Measurements from ENCODE around the gene WDR20. TPM values are rescaled to one million over a fixed set of nuclear protein-coding genes. Genes with fewer than 3 reads are reported as not detected.
A peak's percentile ranks its signal among the peaks of the same experiment; 100 is the strongest.

The WDR20 gene
- total and polyA plus RNA-seq, 10 of the 15 experiments (the other 5 are each of a cell fraction or from before 2014, with no cell fraction given) = 9.1 to 25.9 (median 18.4) TPM

DNA sequence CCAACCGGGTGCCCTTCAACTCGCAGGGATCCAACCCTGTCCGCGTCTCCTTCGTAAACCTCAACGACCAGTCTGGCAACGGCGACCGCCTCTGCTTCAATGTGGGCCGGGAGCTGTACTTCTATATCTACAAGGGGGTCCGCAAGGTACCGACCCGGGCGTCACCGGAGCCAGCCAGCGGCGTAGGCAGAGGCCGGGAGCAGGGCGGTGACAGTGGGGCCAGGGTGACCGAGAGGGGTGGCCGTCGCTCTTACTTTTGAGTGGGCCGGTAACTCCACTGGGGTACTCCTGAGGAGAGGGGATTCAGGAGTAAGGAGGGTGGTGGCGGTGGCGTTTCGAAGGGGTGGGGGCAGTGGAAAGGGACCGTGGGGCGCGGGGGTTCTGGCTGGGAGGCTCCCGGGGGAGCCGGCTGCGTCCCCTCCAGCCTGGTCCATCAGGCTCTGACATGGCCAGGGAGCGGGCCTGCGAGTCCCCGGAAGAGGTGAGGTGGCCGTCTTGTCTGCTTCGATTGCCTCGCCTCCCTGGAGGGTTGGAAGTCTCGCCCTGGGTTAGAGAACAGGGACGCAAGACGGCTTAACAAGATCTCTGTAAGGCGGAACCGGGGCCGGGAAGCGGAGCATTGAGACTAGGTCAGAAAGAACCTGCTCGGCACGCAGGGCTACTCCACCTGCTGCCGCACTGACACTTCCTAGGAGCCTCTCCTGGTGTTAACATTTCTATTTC is 491 bp downstream of the WDR20 start:
- Histone ChIP-seq H3K36me3 (ENCODE audit: control insufficient read depth in 2 of 2, insufficient read depth in 2 of 2, low read length in 1 of 2) (peaks cover 0 to 3% of the 10 kb centered on the region in 2 experiments; a peak in 1 of 4 replicates), H3K9me3 (replicated peaks; ENCODE audit: control insufficient read depth, insufficient read depth, low read length) (no peaks in the 10 kb centered on the region), H3K4me2 (ENCODE audit: control insufficient read depth, insufficient read depth) (peak overlapping the region; percentile 95), H2AFZ (ENCODE audit: control insufficient read depth, low read depth, low read length) (peak overlapping the region; percentile 94), H3K27me3 (replicated peaks in 1 of 2; ENCODE audit: control insufficient read depth in 2 of 2, insufficient read depth in 2 of 2, low read length in 1 of 2) (no peaks in the 10 kb centered on the region), H3K4me1 (ENCODE audit: control insufficient read depth, insufficient read depth, low read length) (peaks cover 6% of the 10 kb centered on the region; the same call in 1 of the 2 replicates), H3K27ac (ENCODE audit: control insufficient read depth, insufficient read depth) (peak overlapping the region; percentile 86), H4K20me1 (ENCODE audit: control insufficient read depth, insufficient read depth) (no peaks in the 10 kb centered on the region; the same call in 1 of the 2 replicates), H3K9ac (ENCODE audit: control insufficient read depth, insufficient read depth, low read length) (peak overlapping the region; percentile 92), H3K79me2 (ENCODE audit: control insufficient read depth, insufficient read depth, low read length) (peaks cover 43% of the 10 kb centered on the region), H3K4me3 (peak overlapping the region; percentile 100)
- RAD21 ChIA-PET (ENCODE audit: unreplicated experiment) = interaction anchor here (1.9 kb wide), 1 partner anchor 174 kb away, joined by 8 read pairs; no protein-coding TSS in a partner anchor
- in situ Hi-C loops (cut with MboI) = no loop called here
- no peak for DNase-seq (ENCODE audit: low read depth, low spot score)
- POLR2A ChIA-PET = interaction anchor here (0.5 to 1.7 kb wide), 2 partner anchors 35 to 52 kb away, joined by 4 to 6 read pairs; no protein-coding TSS in a partner anchor
- peak; percentile 49 for FAIRE-seq
- TF ChIP-seq, protein P1, sequence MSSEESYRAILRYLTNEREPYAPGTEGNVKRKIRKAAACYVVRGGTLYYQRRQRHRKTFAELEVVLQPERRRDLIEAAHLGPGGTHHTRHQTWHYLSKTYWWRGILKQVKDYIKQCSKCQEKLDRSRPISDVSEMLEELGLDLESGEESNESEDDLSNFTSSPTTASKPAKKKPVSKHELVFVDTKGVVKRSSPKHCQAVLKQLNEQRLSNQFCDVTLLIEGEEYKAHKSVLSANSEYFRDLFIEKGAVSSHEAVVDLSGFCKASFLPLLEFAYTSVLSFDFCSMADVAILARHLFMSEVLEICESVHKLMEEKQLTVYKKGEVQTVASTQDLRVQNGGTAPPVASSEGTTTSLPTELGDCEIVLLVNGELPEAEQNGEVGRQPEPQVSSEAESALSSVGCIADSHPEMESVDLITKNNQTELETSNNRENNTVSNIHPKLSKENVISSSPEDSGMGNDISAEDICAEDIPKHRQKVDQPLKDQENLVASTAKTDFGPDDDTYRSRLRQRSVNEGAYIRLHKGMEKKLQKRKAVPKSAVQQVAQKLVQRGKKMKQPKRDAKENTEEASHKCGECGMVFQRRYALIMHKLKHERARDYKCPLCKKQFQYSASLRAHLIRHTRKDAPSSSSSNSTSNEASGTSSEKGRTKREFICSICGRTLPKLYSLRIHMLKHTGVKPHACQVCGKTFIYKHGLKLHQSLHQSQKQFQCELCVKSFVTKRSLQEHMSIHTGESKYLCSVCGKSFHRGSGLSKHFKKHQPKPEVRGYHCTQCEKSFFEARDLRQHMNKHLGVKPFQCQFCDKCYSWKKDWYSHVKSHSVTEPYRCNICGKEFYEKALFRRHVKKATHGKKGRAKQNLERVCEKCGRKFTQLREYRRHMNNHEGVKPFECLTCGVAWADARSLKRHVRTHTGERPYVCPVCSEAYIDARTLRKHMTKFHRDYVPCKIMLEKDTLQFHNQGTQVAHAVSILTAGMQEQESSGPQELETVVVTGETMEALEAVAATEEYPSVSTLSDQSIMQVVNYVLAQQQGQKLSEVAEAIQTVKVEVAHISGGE (CRISPR knock-in tag; IDR thresholded peaks at IDR 0.05) = no peak
- no peak for TF ChIP-seq NFXL1 (IDR thresholded peaks at IDR 0.05; ENCODE audit: borderline replicate concordance)
- TF ChIP-seq RB1 (IDR thresholded peaks at IDR 0.05; ENCODE audit: borderline replicate concordance) = peak; percentile 25; the same call in 1 of the 2 replicates
- no peak for TF ChIP-seq RAD51 (IDR thresholded peaks at IDR 0.05)
- TF ChIP-seq STAT3 (IDR thresholded peaks at IDR 0.05; ENCODE audit: low read depth, low read length) = no peak
- TF ChIP-seq, protein P2, sequence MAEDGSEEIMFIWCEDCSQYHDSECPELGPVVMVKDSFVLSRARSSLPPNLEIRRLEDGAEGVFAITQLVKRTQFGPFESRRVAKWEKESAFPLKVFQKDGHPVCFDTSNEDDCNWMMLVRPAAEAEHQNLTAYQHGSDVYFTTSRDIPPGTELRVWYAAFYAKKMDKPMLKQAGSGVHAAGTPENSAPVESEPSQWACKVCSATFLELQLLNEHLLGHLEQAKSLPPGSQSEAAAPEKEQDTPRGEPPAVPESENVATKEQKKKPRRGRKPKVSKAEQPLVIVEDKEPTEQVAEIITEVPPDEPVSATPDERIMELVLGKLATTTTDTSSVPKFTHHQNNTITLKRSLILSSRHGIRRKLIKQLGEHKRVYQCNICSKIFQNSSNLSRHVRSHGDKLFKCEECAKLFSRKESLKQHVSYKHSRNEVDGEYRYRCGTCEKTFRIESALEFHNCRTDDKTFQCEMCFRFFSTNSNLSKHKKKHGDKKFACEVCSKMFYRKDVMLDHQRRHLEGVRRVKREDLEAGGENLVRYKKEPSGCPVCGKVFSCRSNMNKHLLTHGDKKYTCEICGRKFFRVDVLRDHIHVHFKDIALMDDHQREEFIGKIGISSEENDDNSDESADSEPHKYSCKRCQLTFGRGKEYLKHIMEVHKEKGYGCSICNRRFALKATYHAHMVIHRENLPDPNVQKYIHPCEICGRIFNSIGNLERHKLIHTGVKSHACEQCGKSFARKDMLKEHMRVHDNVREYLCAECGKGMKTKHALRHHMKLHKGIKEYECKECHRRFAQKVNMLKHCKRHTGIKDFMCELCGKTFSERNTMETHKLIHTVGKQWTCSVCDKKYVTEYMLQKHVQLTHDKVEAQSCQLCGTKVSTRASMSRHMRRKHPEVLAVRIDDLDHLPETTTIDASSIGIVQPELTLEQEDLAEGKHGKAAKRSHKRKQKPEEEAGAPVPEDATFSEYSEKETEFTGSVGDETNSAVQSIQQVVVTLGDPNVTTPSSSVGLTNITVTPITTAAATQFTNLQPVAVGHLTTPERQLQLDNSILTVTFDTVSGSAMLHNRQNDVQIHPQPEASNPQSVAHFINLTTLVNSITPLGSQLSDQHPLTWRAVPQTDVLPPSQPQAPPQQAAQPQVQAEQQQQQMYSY (CRISPR knock-in tag; IDR thresholded peaks at IDR 0.05) = no peak
- TF ChIP-seq, protein P3, sequence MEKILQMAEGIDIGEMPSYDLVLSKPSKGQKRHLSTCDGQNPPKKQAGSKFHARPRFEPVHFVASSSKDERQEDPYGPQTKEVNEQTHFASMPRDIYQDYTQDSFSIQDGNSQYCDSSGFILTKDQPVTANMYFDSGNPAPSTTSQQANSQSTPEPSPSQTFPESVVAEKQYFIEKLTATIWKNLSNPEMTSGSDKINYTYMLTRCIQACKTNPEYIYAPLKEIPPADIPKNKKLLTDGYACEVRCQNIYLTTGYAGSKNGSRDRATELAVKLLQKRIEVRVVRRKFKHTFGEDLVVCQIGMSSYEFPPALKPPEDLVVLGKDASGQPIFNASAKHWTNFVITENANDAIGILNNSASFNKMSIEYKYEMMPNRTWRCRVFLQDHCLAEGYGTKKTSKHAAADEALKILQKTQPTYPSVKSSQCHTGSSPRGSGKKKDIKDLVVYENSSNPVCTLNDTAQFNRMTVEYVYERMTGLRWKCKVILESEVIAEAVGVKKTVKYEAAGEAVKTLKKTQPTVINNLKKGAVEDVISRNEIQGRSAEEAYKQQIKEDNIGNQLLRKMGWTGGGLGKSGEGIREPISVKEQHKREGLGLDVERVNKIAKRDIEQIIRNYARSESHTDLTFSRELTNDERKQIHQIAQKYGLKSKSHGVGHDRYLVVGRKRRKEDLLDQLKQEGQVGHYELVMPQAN (conservative IDR thresholded peaks at IDR 0.05) = 0 out of 2 replicates have a peak, but pooled peaks have one; percentile 19
- 0 out of 2 replicates have a peak, but pooled peaks have one; percentile 14 for TF ChIP-seq CBFB (IDR thresholded peaks at IDR 0.05; ENCODE audit: low read depth)
- no peak for TF ChIP-seq ZBED1 (IDR thresholded peaks at IDR 0.05; ENCODE audit: borderline replicate concordance)
- intact Hi-C loops (cut with micrococcal nuclease; ENCODE audit: unreplicated experiment) = loop anchor here (2.0 kb wide), 1 partner anchor 15 kb away; no protein-coding TSS in a partner anchor
- ATAC-seq = peak; percentile 45
- BruUV-seq (replicated peaks) = TSS peak; percentile 77
- CTCF ChIA-PET = interaction anchor here (1.3 to 1.4 kb wide), 2 partner anchors 14 to 148 kb away, joined by 3 read pairs; no protein-coding TSS in a partner anchor
- SMC1A ChIA-PET (ENCODE audit: uncharacterized antibody, unreplicated experiment) = interaction anchor here (1.1 to 1.3 kb wide), 2 partner anchors 41 to 42 kb away, joined by 3 to 5 read pairs; no protein-coding TSS in a partner anchor
- WGBS (ENCODE audit: insufficient coverage, insufficient replicate concordance, low lambda C conversion rate, missing lambda C conversion rate) = under 1% methylated on average over 47 of the region's 48 CpGs

Data from GM12878 (cell line).